GM08714 (cell line): ENCODE measurements around the gene PUM1.

Source experiments
- H3K4me3 ChIP-seq: fragments of 200-500 bp; sonication (Bioruptor generic); 2 replicates; pipeline ENCODE4 v1.5.1; 2014; ENCODE audit warnings: mild to moderate bottlenecking, low read length, inconsistent platforms
- ZNF274 ChIP-seq: IDR thresholded peaks from 2 replicates; pipeline ENCODE4 v1.6.1; 2012; ENCODE audit warnings: mild to moderate bottlenecking, low read depth, low read length

The PUM1 gene

GRCh38 chr1:30883389-30884172, 181.9 kb downstream of the PUM1 start:
- no peak overlapping the region for H3K4me3 ChIP-seq
- no peak for TF ChIP-seq ZNF274

- no peak for TF ChIP-seq ZNF274
- no peak overlapping the region for H3K4me3 ChIP-seq
Observed at GRCh38 chr1:30882678-30883388, 182.7 kb downstream of the PUM1 start.
